ENCODE data around the gene NTN1. TPM values are rescaled to one million over a fixed set of nuclear protein-coding genes. Genes with fewer than 3 reads are reported as not detected.

NTN1 gene
- total and polyA plus RNA-seq, 2 of the 4 experiments (the other 2 are of a cell fraction): under 0.01 to 0.07 TPM

- H2AK5ac ChIP-seq (ENCODE audit: low read depth, low read length): no peak overlapping the region
- H4K8ac ChIP-seq (ENCODE audit: low read depth in 2 of 2, low read length in 2 of 2): no peak overlapping the region
- H3K4me3 ChIP-seq (ENCODE audit: insufficient read depth, low read depth, low read length): no peak overlapping the region
- peaks cover 8% of the 10 kb centered on the region; the same call in 1 of the 2 replicates for H3K4me1 ChIP-seq (ENCODE audit: control insufficient read depth, insufficient read depth, low read length)
- no peak overlapping the region for H3K56ac ChIP-seq (ENCODE audit: extremely low read depth, insufficient read depth, low read length)
- H3K14ac ChIP-seq (replicated peaks; ENCODE audit: low read depth, low read length): no peak overlapping the region
- H4K5ac ChIP-seq (ENCODE audit: low read depth, low read length): no peak overlapping the region
- H3K4me2 ChIP-seq (ENCODE audit: low read depth, low read length): no peak overlapping the region
- H3K9me1 ChIP-seq (ENCODE audit: insufficient read depth, low read length): no peaks in the 10 kb centered on the region
- no peak overlapping the region for H3K18ac ChIP-seq (ENCODE audit: low read depth, low read length)
- no peak overlapping the region for H2BK120ac ChIP-seq (ENCODE audit: low read depth, low read length)
- no peak for ATAC-seq (ENCODE audit: low read depth)
- in situ Hi-C loops (cut with MboI; ENCODE audit: low sequenced_read_pairs): no loop called here
- H4K91ac ChIP-seq (ENCODE audit: insufficient read depth, low read depth, low read length): no peak overlapping the region
- no peak overlapping the region for H2BK5ac ChIP-seq (ENCODE audit: low read depth, low read length, poor library complexity, severe bottlenecking)
- no peaks in the 10 kb centered on the region for H3K9me3 ChIP-seq (ENCODE audit: control insufficient read depth, insufficient read depth, low read length)
- no CpG with 5 or more reads among the region's 9 CpGs for WGBS, 2 experiments (ENCODE audit: extremely low coverage in 2 of 2, insufficient read length in 1 of 2)
- no peak for DNase-seq
- no peak overlapping the region for H3K4ac ChIP-seq (ENCODE audit: low read depth, low read length)
- H3K9ac ChIP-seq (ENCODE audit: low read depth, low read length): no peak overlapping the region
- no peak overlapping the region for H2AFZ ChIP-seq (replicated peaks; ENCODE audit: low read length, poor library complexity)
- no peak overlapping the region for H2BK20ac ChIP-seq (ENCODE audit: low read depth, low read length)
- intact Hi-C loops (cut with micrococcal nuclease): no loop called here
- BruUV-seq (replicated peaks): no TSS peak
- TF ChIP-seq MXI1 (IDR thresholded peaks at IDR 0.05; ENCODE audit: borderline replicate concordance, low read depth, low read length) (no peak), RAD21 (IDR thresholded peaks at IDR 0.05; ENCODE audit: low read length) (no peak), MAFK (IDR thresholded peaks at IDR 0.05; ENCODE audit: low read depth, low read length) (no peak), NFE2L2 (IDR thresholded peaks at IDR 0.05; ENCODE audit: low read depth, low read length) (no peak), FOS (IDR thresholded peaks at IDR 0.05; ENCODE audit: low read depth, low read length) (no peak), MAZ (IDR thresholded peaks at IDR 0.05; ENCODE audit: borderline replicate concordance, low read depth, low read length) (no peak), CHD1 (IDR thresholded peaks at IDR 0.05; ENCODE audit: low read depth, low read length) (no peak), SMC3 (IDR thresholded peaks at IDR 0.05; ENCODE audit: low read depth, low read length) (no peak), RCOR1 (IDR thresholded peaks at IDR 0.05; ENCODE audit: insufficient replicate concordance, low read length) (no peak), RFX5 (IDR thresholded peaks at IDR 0.05; ENCODE audit: low read depth, low read length) (no peak)
- TF ChIP-seq, protein P1, sequence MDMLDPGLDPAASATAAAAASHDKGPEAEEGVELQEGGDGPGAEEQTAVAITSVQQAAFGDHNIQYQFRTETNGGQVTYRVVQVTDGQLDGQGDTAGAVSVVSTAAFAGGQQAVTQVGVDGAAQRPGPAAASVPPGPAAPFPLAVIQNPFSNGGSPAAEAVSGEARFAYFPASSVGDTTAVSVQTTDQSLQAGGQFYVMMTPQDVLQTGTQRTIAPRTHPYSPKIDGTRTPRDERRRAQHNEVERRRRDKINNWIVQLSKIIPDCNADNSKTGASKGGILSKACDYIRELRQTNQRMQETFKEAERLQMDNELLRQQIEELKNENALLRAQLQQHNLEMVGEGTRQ (IDR thresholded peaks at IDR 0.05; ENCODE audit: low read depth, low read length): no peak
- TF ChIP-seq, protein P2, sequence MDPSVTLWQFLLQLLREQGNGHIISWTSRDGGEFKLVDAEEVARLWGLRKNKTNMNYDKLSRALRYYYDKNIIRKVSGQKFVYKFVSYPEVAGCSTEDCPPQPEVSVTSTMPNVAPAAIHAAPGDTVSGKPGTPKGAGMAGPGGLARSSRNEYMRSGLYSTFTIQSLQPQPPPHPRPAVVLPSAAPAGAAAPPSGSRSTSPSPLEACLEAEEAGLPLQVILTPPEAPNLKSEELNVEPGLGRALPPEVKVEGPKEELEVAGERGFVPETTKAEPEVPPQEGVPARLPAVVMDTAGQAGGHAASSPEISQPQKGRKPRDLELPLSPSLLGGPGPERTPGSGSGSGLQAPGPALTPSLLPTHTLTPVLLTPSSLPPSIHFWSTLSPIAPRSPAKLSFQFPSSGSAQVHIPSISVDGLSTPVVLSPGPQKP (IDR thresholded peaks at IDR 0.05; ENCODE audit: borderline replicate concordance, low read depth, low read length): no peak
- TF ChIP-seq, protein P3, sequence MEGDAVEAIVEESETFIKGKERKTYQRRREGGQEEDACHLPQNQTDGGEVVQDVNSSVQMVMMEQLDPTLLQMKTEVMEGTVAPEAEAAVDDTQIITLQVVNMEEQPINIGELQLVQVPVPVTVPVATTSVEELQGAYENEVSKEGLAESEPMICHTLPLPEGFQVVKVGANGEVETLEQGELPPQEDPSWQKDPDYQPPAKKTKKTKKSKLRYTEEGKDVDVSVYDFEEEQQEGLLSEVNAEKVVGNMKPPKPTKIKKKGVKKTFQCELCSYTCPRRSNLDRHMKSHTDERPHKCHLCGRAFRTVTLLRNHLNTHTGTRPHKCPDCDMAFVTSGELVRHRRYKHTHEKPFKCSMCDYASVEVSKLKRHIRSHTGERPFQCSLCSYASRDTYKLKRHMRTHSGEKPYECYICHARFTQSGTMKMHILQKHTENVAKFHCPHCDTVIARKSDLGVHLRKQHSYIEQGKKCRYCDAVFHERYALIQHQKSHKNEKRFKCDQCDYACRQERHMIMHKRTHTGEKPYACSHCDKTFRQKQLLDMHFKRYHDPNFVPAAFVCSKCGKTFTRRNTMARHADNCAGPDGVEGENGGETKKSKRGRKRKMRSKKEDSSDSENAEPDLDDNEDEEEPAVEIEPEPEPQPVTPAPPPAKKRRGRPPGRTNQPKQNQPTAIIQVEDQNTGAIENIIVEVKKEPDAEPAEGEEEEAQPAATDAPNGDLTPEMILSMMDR (conservative IDR thresholded peaks at IDR 0.05; ENCODE audit: low read depth, low read length): no peak
- H3K27me3 ChIP-seq (ENCODE audit: control insufficient read depth, insufficient read depth, low read length): no peaks in the 10 kb centered on the region; the same call in 1 of the 2 replicates
- POLR2A ChIA-PET (ENCODE audit: unreplicated experiment): no interaction called here
- no peaks in the 10 kb centered on the region for H3K79me1 ChIP-seq (ENCODE audit: low read depth in 1 of 2, low read length in 2 of 2)
- dilution Hi-C loops (cut with HindIII; ENCODE audit: low sequenced_read_pairs, unreplicated experiment): no loop called here
- H4K20me1 ChIP-seq (ENCODE audit: insufficient read depth, low read length): no peaks in the 10 kb centered on the region
- no peak overlapping the region for H3K23ac ChIP-seq (ENCODE audit: low read depth, low read length)
- no peak overlapping the region for H2AK9ac ChIP-seq (replicated peaks; ENCODE audit: low read depth, low read length, poor library complexity)
- H2BK15ac ChIP-seq (ENCODE audit: low read depth, low read length): no peak overlapping the region
- CTCF ChIA-PET: no interaction called here
- no peak overlapping the region for H3K27ac ChIP-seq (ENCODE audit: insufficient read depth, low read length)
- H3K36me3 ChIP-seq (ENCODE audit: control insufficient read depth, insufficient read depth, low read length): no peaks in the 10 kb centered on the region
These were observed 208.5 kb downstream of the NTN1 start for GRCh38 chr17:9229826-9230201.
